ENCODE data around the gene NOX3.
"Not testable (repeated sequence)": the region's sequence is repeated elsewhere in the genome, so short reads cannot be mapped to it uniquely, and the experiment has no call there.

NOX3 gene

GRCh38 chr6:155374681-155375080 lies 81.0 kb downstream of the NOX3 start:
- FAIRE-seq (no peak), DNase-seq (ENCODE audit: insufficient read length) (no peak)
- no peak for TF ChIP-seq TAF1 (IDR thresholded peaks at IDR 0.05; ENCODE audit: borderline replicate concordance, low read depth, low read length)

- DNase-seq (ENCODE audit: insufficient read length) (no peak), FAIRE-seq (no peak)
- TF ChIP-seq TAF1 (IDR thresholded peaks at IDR 0.05; ENCODE audit: borderline replicate concordance, low read depth, low read length), result no peak
- TF ChIP-seq POLR2AphosphoS5 (IDR thresholded peaks at IDR 0.05; ENCODE audit: low read depth, low read length), result no peak
- TF ChIP-seq POLR2A (IDR thresholded peaks at IDR 0.05; ENCODE audit: low read depth, low read length), result no peak
Observed at GRCh38 chr6:155373276-155373675, 82.4 kb downstream of the NOX3 start.

GRCh38 chr6:155372256-155372655 lies 83.4 kb downstream of the NOX3 start:
- FAIRE-seq, result no peak
- TF ChIP-seq POLR2A (IDR thresholded peaks at IDR 0.05; ENCODE audit: low read depth, low read length), result no peak
- TF ChIP-seq POLR2AphosphoS5 (IDR thresholded peaks at IDR 0.05; ENCODE audit: low read depth, low read length), result no peak
- no peak for TF ChIP-seq TAF1 (IDR thresholded peaks at IDR 0.05; ENCODE audit: borderline replicate concordance, low read depth, low read length)
- no peak for DNase-seq (ENCODE audit: insufficient read length)

GRCh38 chr6:155371230-155371629 lies 84.4 kb downstream of the NOX3 start:
- DNase-seq (ENCODE audit: insufficient read length) (no peak), FAIRE-seq (no peak)
- TF ChIP-seq POLR2AphosphoS5 (IDR thresholded peaks at IDR 0.05; ENCODE audit: low read depth, low read length) (no peak), POLR2A (IDR thresholded peaks at IDR 0.05; ENCODE audit: low read depth, low read length) (no peak), TAF1 (IDR thresholded peaks at IDR 0.05; ENCODE audit: borderline replicate concordance, low read depth, low read length) (no peak)

GRCh38 chr6:155366325-155366724 lies 89.3 kb downstream of the NOX3 start:
- no peak for DNase-seq (ENCODE audit: insufficient read length)
- no peak for TF ChIP-seq POLR2A (IDR thresholded peaks at IDR 0.05; ENCODE audit: low read depth, low read length)
- no peak for TF ChIP-seq TAF1 (IDR thresholded peaks at IDR 0.05; ENCODE audit: borderline replicate concordance, low read depth, low read length)
- TF ChIP-seq POLR2AphosphoS5 (IDR thresholded peaks at IDR 0.05; ENCODE audit: low read depth, low read length), result no peak
- FAIRE-seq, result no peak

- no peak for TF ChIP-seq POLR2AphosphoS5 (IDR thresholded peaks at IDR 0.05; ENCODE audit: low read depth, low read length)
- TF ChIP-seq POLR2A (IDR thresholded peaks at IDR 0.05; ENCODE audit: low read depth, low read length), result no peak
- no peak for TF ChIP-seq TAF1 (IDR thresholded peaks at IDR 0.05; ENCODE audit: borderline replicate concordance, low read depth, low read length)
- FAIRE-seq (no peak), DNase-seq (ENCODE audit: insufficient read length) (no peak)
Observed at GRCh38 chr6:155364844-155365437, 90.7 kb downstream of the NOX3 start.

GRCh38 chr6:155364021-155364420 lies 91.6 kb downstream of the NOX3 start:
- not testable (repeated sequence) for FAIRE-seq; DNase-seq (ENCODE audit: insufficient read length)

- FAIRE-seq; DNase-seq (ENCODE audit: insufficient read length): not testable (repeated sequence)
Observed at GRCh38 chr6:155362968-155363632, 92.5 kb downstream of the NOX3 start.

- TF ChIP-seq POLR2AphosphoS5 (IDR thresholded peaks at IDR 0.05; ENCODE audit: low read depth, low read length), result no peak
- no peak for TF ChIP-seq POLR2A (IDR thresholded peaks at IDR 0.05; ENCODE audit: low read depth, low read length)
- TF ChIP-seq TAF1 (IDR thresholded peaks at IDR 0.05; ENCODE audit: borderline replicate concordance, low read depth, low read length), result no peak
- DNase-seq (ENCODE audit: insufficient read length) (no peak), FAIRE-seq (no peak)
Observed at GRCh38 chr6:155354167-155354566, 101.5 kb downstream of the NOX3 start.

- FAIRE-seq (peak; percentile 86), DNase-seq (ENCODE audit: insufficient read length) (no peak)
- TF ChIP-seq POLR2AphosphoS5 (IDR thresholded peaks at IDR 0.05; ENCODE audit: low read depth, low read length) (no peak), TAF1 (IDR thresholded peaks at IDR 0.05; ENCODE audit: borderline replicate concordance, low read depth, low read length) (no peak), POLR2A (IDR thresholded peaks at IDR 0.05; ENCODE audit: low read depth, low read length) (no peak)
Observed at GRCh38 chr6:155352811-155353210, 102.8 kb downstream of the NOX3 start.

- FAIRE-seq (no peak), DNase-seq (ENCODE audit: insufficient read length) (no peak)
- TF ChIP-seq POLR2A (IDR thresholded peaks at IDR 0.05; ENCODE audit: low read depth, low read length) (no peak), TAF1 (IDR thresholded peaks at IDR 0.05; ENCODE audit: borderline replicate concordance, low read depth, low read length) (no peak), POLR2AphosphoS5 (IDR thresholded peaks at IDR 0.05; ENCODE audit: low read depth, low read length) (no peak)
Observed at GRCh38 chr6:155352130-155352420, 103.6 kb downstream of the NOX3 start.

GRCh38 chr6:155351273-155352129 lies 104.1 kb downstream of the NOX3 start:
- TF ChIP-seq TAF1 (IDR thresholded peaks at IDR 0.05; ENCODE audit: borderline replicate concordance, low read depth, low read length), result no peak
- no peak for TF ChIP-seq POLR2A (IDR thresholded peaks at IDR 0.05; ENCODE audit: low read depth, low read length)
- no peak for TF ChIP-seq POLR2AphosphoS5 (IDR thresholded peaks at IDR 0.05; ENCODE audit: low read depth, low read length)
- FAIRE-seq, result peak; percentile 42
- peak; percentile 18 for DNase-seq (ENCODE audit: insufficient read length)
